SJCRH30 (cell line): ENCODE data around the gene MYH11. TPM values are rescaled to one million over a fixed set of nuclear protein-coding genes. Genes with fewer than 3 reads are reported as not detected.

Source experiments
- DNase-seq, 2 experiments: peaks; one replicate each; pipeline ENCODE4 v3.0.0-alpha.2; 2015 to 2020
- H3K27ac ChIP-seq: fragments of 250-450 bp; sonication (Bioruptor Pico); 2 replicates; pipeline ENCODE4 v1.5.1; 2020; ENCODE audit warnings: mild to moderate bottlenecking, moderate library complexity
- H3K27me3 ChIP-seq: fragments of 250-450 bp; sonication (Bioruptor Pico); 2 replicates; pipeline ENCODE4 v1.5.1; 2020; ENCODE audit warnings: mild to moderate bottlenecking, moderate library complexity
- H3K36me3 ChIP-seq: fragments of 250-450 bp; sonication (Bioruptor Pico); 2 replicates; pipeline ENCODE4 v1.5.1; 2020; ENCODE audit warnings: mild to moderate bottlenecking, moderate library complexity
- H3K4me1 ChIP-seq: fragments of 250-450 bp; sonication (Bioruptor Pico); 2 replicates; pipeline ENCODE4 v1.5.1; 2020; ENCODE audit warnings: mild to moderate bottlenecking, moderate library complexity
- H3K4me3 ChIP-seq: fragments of 250-450 bp; sonication (Bioruptor Pico); 2 replicates; pipeline ENCODE4 v1.5.1; 2020; ENCODE audit warnings: mild to moderate bottlenecking, moderate library complexity
- H3K9me3 ChIP-seq: fragments of 250-450 bp; sonication (Bioruptor Pico); replicated peaks from 2 replicates; pipeline ENCODE4 v1.5.1; 2020; ENCODE audit warnings: mild to moderate bottlenecking, moderate library complexity
- total RNA-seq: library from RNA; depleted of rRNA; stranded (reverse); fragments of >200 nt; shearing (Covaris generic); gene quantifications from 2 replicates; pipeline ENCODE4 v1.2.3, GENCODE V29; 2014

The MYH11 gene
- total RNA-seq, 1 experiment from 2014 or later, result 0.08 TPM

DNA sequence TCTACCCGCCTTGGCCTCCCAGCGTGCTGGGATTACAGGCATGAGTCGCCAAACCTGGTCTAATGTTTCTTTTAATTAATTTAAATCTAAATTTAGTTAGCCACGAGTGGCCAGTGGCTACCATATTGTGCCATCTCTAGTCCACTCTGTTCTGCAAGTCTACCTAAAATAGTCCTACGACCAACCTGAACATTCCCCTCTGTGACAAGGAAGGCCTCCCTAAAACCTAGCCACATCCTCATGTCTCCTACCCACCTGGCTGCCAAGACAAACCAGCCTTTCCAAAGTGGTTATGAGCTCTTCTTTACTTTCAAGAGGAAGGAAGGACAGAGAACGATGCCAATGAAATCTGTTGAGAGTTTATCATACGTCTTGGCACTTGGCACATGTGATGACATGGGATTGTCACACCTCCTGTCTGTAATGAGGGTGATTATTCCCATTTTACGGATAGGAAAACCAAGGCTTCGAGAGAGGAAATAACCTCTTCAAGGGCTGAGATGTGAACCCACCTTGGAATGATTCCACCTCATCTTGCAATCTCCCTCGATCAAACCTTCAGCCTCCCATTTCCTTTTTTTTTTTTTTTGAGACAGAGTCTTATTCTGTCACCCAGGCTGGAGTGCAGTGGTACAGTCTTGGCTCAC lies 19.7 kb downstream of the MYH11 start:
- no peaks in the 10 kb centered on the region for H3K4me1 ChIP-seq
- no peaks in the 10 kb centered on the region for H3K27me3 ChIP-seq
- DNase-seq, result no peak
- no peak overlapping the region for H3K27ac ChIP-seq
- H3K9me3 ChIP-seq, result no peaks in the 10 kb centered on the region
- no peaks in the 10 kb centered on the region for H3K36me3 ChIP-seq
- no peak overlapping the region for H3K4me3 ChIP-seq

DNA sequence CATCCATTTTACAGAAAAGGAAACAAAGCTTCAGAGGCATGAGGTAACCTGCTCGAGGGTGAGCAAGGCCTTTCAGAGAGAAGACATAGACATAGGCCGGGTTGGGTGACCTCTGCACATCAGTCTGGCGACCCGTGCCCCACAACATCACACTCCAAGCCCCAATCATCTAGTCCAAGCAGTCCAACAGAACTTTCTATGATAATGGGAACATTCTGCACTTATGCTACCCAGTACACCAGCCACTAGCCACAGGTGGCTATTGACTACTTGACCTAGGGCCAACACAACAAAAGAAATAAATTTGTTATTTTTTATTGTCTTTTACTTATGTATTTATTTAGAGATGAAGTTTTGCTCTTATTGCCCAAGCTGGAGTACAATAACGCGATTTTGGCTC lies 20.8 kb downstream of the MYH11 start:
- Histone ChIP-seq H3K27me3 (no peaks in the 10 kb centered on the region), H3K36me3 (no peaks in the 10 kb centered on the region)

GRCh38 chr16:15835136-15835878 lies 21.5 kb downstream of the MYH11 start:
- no peaks in the 10 kb centered on the region for H3K27me3 ChIP-seq
- H3K4me3 ChIP-seq, result no peak overlapping the region
- H3K27ac ChIP-seq, result no peak overlapping the region
- H3K4me1 ChIP-seq, result no peaks in the 10 kb centered on the region
- DNase-seq, result no peak
- H3K36me3 ChIP-seq, result no peaks in the 10 kb centered on the region
- no peaks in the 10 kb centered on the region for H3K9me3 ChIP-seq

More for the DNA sequence above, 20.8 kb downstream of the MYH11 start:
- Histone ChIP-seq H3K4me3 (no peak overlapping the region), H3K4me1 (no peaks in the 10 kb centered on the region), H3K9me3 (no peaks in the 10 kb centered on the region), H3K27ac (no peak overlapping the region)
- DNase-seq, result no peak

DNA sequence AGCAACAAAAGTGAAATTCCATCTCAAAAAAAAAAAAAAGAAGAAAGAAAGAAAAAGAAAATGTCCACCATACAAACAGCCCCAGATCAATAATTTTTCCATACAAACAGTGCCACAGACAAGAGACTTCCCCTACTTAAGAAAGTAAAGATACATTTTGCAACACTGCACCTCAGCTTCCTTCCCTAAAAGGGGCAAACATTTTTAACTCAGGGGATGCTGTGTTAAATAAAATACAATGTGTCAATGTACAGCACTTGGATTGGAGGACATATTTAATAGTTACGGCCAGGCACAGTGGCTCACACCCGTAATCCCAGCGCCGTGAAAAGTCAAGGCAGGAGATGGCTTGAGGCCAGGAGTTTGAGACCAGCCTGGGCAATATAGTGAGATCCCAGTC lies 22.3 kb downstream of the MYH11 start:
- no peak overlapping the region for H3K4me3 ChIP-seq
- no peaks in the 10 kb centered on the region for H3K36me3 ChIP-seq
- no peak overlapping the region for H3K27ac ChIP-seq
- no peaks in the 10 kb centered on the region for H3K4me1 ChIP-seq
- no peaks in the 10 kb centered on the region for H3K27me3 ChIP-seq
- DNase-seq, result no peak
- H3K9me3 ChIP-seq, result no peaks in the 10 kb centered on the region

DNA sequence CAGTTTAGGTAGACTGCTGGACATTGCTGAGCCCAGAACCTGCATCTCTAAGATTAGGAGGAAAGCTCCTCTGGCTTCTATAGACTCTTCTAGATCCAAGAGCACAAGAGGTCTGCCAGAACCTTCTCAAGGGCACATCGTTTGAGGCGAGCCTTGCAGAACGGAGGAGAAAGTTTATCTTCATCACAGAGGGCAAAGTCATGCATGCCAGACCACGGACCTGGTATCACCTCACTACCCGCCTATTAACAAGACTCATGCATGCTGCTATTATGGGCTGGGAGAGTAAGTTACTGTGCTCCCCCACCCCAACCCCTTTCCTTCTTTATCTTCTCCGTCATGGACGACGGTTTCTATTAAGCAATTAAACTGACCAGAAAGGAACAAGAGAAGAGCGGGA lies 23.3 kb downstream of the MYH11 start:
- Histone ChIP-seq H3K9me3 (no peaks in the 10 kb centered on the region), H3K27me3 (no peaks in the 10 kb centered on the region), H3K36me3 (no peaks in the 10 kb centered on the region), H3K27ac (no peak overlapping the region), H3K4me1 (no peaks in the 10 kb centered on the region), H3K4me3 (no peak overlapping the region)
- no peak for DNase-seq

DNA sequence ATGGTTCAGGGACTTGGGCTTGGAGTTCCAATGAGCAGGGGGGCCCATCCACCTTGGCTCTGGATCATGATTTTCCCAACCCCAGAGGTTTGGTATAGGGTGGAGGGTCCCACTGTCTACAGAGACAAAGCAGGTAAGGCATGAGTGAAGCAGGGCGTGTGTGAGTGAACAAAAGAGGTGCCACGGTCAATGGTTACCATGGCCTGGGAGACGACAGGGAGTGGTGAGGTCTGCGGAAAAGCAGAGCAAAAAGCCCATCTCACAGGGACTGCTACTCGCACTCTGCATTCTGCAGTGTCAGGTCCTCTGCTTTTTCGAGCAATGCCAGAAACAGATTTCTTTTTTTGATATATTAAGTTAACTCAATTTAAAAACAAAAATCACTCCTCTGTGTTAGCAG lies 24.6 kb downstream of the MYH11 start:
- Histone ChIP-seq H3K4me3 (no peak overlapping the region), H3K27me3 (no peaks in the 10 kb centered on the region), H3K27ac (no peak overlapping the region), H3K9me3 (no peaks in the 10 kb centered on the region), H3K36me3 (no peaks in the 10 kb centered on the region), H3K4me1 (no peaks in the 10 kb centered on the region)
- DNase-seq, result no peak

GRCh38 chr16:15830832-15831451 lies 25.9 kb downstream of the MYH11 start:
- H3K27me3 ChIP-seq, result no peaks in the 10 kb centered on the region
- H3K9me3 ChIP-seq, result no peaks in the 10 kb centered on the region
- no peak overlapping the region for H3K4me3 ChIP-seq
- DNase-seq, result no peak
- no peak overlapping the region for H3K27ac ChIP-seq
- no peaks in the 10 kb centered on the region for H3K36me3 ChIP-seq
- no peaks in the 10 kb centered on the region for H3K4me1 ChIP-seq

DNA sequence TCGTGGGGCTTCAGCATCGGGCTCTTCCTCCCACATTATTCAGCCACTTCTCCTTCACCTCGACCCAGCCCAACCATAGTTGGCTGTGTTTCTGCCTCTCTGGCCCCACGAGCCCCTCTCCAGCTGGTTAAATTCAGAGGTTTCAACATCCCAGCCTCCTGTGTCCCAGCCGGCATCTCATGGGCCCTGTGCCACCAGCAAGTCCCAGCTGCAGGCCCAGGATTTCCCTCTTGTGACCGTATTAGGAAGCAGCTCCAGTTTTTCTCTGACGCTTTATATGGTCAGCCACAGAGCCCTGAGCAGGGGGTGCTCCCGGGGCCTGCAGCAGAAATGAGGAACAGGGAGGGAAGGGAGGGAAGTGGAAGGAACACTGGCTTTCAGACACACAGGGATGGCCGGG lies 27.4 kb downstream of the MYH11 start:
- Histone ChIP-seq H3K9me3 (no peaks in the 10 kb centered on the region), H3K4me1 (no peaks in the 10 kb centered on the region), H3K36me3 (no peaks in the 10 kb centered on the region), H3K4me3 (no peak overlapping the region), H3K27me3 (no peaks in the 10 kb centered on the region), H3K27ac (no peak overlapping the region)
- DNase-seq, result no peak

GRCh38 chr16:15827709-15828343 lies 29.0 kb downstream of the MYH11 start:
- no peak for DNase-seq
- H3K27ac ChIP-seq, result no peak overlapping the region
- no peaks in the 10 kb centered on the region for H3K36me3 ChIP-seq
- H3K27me3 ChIP-seq, result no peaks in the 10 kb centered on the region
- H3K4me1 ChIP-seq, result no peaks in the 10 kb centered on the region
- H3K9me3 ChIP-seq, result no peaks in the 10 kb centered on the region
- H3K4me3 ChIP-seq, result no peak overlapping the region

GRCh38 chr16:15827299-15827698 lies 29.5 kb downstream of the MYH11 start:
- Histone ChIP-seq H3K9me3 (no peaks in the 10 kb centered on the region), H3K4me1 (no peaks in the 10 kb centered on the region), H3K36me3 (no peaks in the 10 kb centered on the region), H3K27me3 (no peaks in the 10 kb centered on the region), H3K4me3 (no peak overlapping the region), H3K27ac (no peak overlapping the region)
- no peak for DNase-seq

DNA sequence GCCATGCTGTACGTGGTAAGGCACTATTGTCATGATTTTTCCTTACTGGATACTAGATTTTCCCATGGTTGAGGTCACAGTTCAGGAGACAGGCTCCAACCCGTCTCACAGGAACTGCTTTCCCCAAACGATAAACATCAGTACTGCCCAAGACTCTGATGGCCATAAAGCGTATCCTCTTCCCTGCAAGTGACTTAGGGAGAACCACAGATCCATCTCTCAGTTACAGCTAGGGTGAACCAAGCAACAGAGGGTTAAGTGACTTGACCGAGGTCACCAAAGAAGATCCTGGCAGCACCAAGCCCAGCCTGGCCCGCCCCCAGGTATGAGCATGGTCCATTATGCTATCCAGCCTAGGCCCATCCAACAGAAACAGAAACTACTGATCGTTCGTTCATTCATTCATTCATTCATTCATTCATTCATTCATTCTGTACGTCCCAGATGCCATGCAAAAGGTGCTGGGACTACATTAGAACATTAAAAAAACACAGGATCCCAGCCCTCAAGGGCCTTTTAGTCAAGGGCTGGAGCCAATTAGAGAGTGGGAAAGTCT lies 31.0 kb downstream of the MYH11 start:
- Histone ChIP-seq H3K4me3 (no peak overlapping the region), H3K36me3 (no peaks in the 10 kb centered on the region), H3K27me3 (no peaks in the 10 kb centered on the region), H3K9me3 (no peaks in the 10 kb centered on the region), H3K27ac (no peak overlapping the region), H3K4me1 (no peaks in the 10 kb centered on the region)
- DNase-seq, result no peak

- no peaks in the 10 kb centered on the region for H3K9me3 ChIP-seq
- no peak overlapping the region for H3K4me3 ChIP-seq
- no peaks in the 10 kb centered on the region for H3K4me1 ChIP-seq
- no peak overlapping the region for H3K27ac ChIP-seq
- no peaks in the 10 kb centered on the region for H3K36me3 ChIP-seq
- DNase-seq, result no peak
- H3K27me3 ChIP-seq, result no peaks in the 10 kb centered on the region
Measured at GRCh38 chr16:15822957-15823356, 33.9 kb downstream of the MYH11 start.

- H3K27me3 ChIP-seq, result no peaks in the 10 kb centered on the region
- no peak for DNase-seq
Measured at GRCh38 chr16:15820837-15821236, 36.0 kb downstream of the MYH11 start.

GRCh38 chr16:15819046-15819445 lies 37.8 kb downstream of the MYH11 start:
- Histone ChIP-seq H3K27me3 (no peaks in the 10 kb centered on the region), H3K27ac (no peak overlapping the region), H3K36me3 (no peaks in the 10 kb centered on the region), H3K4me1 (no peaks in the 10 kb centered on the region), H3K9me3 (peaks cover 11% of the 10 kb centered on the region), H3K4me3 (no peak overlapping the region)
- no peak for DNase-seq

More at GRCh38 chr16:15820837-15821236, 36.0 kb downstream of the MYH11 start:
- H3K27ac ChIP-seq, result no peak overlapping the region
- H3K4me1 ChIP-seq, result no peaks in the 10 kb centered on the region
- H3K9me3 ChIP-seq, result peaks cover 7% of the 10 kb centered on the region
- H3K4me3 ChIP-seq, result no peak overlapping the region
- no peaks in the 10 kb centered on the region for H3K36me3 ChIP-seq

GRCh38 chr16:15817446-15817845 lies 39.4 kb downstream of the MYH11 start:
- no peaks in the 10 kb centered on the region for H3K4me1 ChIP-seq
- no peak overlapping the region for H3K4me3 ChIP-seq
- DNase-seq, result no peak
- peaks cover 11% of the 10 kb centered on the region for H3K9me3 ChIP-seq
- H3K27ac ChIP-seq, result no peak overlapping the region
- no peaks in the 10 kb centered on the region for H3K27me3 ChIP-seq
- no peaks in the 10 kb centered on the region for H3K36me3 ChIP-seq
